GM19438 (cell line): ENCODE measurements around the gene TSPAN2.

Experiments used
- ATAC-seq: cut with Tn5 transposase; IDR thresholded peaks from one replicate; pipeline ENCODE4 v1.9.1; 2021; ENCODE audit warnings: low read depth; ENCODE audit not compliant: unreplicated experiment

TSPAN2 gene

DNA sequence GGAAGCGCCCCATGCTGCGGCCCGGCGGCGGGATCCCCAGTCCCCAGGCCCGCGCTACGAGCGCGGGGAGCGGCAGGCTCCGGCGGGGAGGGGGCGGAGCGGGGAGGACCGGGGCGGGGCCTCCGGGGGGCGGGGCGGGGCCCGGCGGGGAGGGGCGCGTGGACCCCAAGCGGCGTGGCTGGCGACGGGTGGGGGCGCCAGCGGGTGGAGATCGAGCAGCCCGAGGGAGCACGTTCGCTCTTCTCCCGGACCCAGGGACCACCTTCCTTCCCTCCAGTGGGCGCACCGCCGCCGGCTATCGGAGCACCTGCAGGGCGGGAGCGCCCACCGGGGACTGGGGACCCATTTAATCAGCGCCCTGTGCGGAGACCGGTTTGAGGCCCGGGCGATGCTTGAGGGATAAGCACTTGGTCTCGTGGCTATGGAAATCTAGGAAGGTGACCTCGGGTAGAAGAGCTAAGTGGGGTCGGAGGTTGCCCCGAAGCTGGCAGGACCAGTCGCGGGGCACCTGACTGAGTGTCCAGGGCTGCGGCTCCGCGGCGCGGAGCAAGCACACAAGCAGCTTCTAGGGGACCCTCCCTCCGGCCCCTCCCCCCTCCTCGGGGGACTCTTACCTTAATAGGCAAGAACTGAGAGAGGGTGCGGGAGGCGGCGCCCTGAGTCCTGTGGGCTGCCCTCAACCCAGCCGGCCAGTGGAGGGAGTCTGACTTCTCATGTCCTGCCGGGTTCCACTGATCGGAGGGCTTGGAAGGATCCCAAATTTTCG lies at the start of gene TSPAN2:
TSS of gene TSPAN2 (minus strand) at position 84 of the 766 bp plus-strand sequence. CDS start at position 13, 71 bp downstream.
- ATAC-seq = no peak

DNA sequence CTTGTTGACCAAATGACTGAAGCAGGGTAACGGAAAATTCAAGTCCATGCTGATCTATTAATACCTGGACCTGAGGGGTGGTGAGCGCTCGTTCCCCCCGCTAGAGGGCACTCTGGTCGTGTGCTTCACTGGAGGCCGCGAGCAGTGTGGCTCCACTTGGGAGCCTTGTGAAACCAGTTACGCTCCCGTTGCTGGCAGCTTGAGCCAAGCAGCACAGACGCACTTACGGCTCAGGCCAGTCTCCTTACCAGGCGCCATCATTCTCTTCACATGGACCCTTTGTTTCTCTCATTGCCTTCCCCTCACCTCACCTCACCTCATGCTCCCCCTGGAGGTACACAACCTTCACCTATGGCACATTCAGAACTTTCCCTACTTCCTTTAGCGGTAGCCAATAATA lies 49.7 kb upstream of the TSPAN2 start:
- peak; percentile 83 for ATAC-seq

GRCh38 chr1:115138271-115138670 lies 49.0 kb upstream of the TSPAN2 start:
- no peak for ATAC-seq

- no peak for ATAC-seq
Measured at GRCh38 chr1:115137191-115137590, 47.9 kb upstream of the TSPAN2 start.

DNA sequence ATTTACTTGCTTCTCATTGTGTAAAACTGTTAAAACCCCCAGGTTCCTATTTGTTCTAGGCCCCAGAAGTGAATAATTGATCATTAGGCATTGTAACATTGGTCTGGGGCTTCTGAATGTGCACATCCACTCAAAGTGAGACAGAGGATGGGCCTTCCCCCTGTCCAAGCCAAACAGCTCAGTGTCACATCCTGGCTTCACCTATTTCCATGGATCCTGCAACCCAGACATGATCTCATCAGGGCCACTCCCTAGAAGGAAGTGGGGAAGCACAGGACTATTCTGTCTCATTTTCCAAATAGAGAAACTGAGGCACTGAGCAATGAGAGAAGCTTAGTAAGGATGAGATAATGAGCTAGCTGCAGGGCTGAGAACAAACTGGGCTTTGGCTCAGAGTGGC lies 47.4 kb upstream of the TSPAN2 start:
- no peak for ATAC-seq

GRCh38 chr1:115136106-115136505 lies 46.8 kb upstream of the TSPAN2 start:
- ATAC-seq = no peak

GRCh38 chr1:115135681-115136080 lies 46.4 kb upstream of the TSPAN2 start:
- ATAC-seq = no peak

- ATAC-seq = no peak
Measured at GRCh38 chr1:115134850-115135480, 45.7 kb upstream of the TSPAN2 start.

DNA sequence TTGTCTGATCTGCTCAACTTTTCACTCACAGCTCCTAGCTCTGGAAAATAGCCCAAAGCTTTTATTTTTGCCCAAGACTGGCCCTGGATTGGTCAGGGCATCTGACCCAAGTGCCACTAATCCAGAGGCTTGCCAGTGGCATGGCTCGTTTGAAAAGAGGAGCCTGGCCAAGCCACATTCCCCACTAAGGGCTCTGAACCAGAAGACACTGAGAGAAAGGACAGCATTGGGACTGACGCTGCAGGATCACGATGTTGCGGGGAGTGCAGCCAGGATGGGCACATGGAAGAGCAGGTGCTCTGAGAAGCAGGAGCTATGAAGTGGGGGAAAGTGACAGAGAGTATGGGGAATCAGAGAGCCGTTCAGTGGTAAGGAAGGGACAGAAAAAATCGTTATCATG lies 44.9 kb upstream of the TSPAN2 start:
- no peak for ATAC-seq

GRCh38 chr1:115133440-115133839 lies 44.1 kb upstream of the TSPAN2 start:
- no peak for ATAC-seq

- no peak for ATAC-seq
Measured at GRCh38 chr1:115130786-115131185, 41.5 kb upstream of the TSPAN2 start.

GRCh38 chr1:115129071-115129640 lies 39.9 kb upstream of the TSPAN2 start:
- ATAC-seq = no peak

- ATAC-seq = no peak
Measured at GRCh38 chr1:115127539-115127938, 38.2 kb upstream of the TSPAN2 start.

DNA sequence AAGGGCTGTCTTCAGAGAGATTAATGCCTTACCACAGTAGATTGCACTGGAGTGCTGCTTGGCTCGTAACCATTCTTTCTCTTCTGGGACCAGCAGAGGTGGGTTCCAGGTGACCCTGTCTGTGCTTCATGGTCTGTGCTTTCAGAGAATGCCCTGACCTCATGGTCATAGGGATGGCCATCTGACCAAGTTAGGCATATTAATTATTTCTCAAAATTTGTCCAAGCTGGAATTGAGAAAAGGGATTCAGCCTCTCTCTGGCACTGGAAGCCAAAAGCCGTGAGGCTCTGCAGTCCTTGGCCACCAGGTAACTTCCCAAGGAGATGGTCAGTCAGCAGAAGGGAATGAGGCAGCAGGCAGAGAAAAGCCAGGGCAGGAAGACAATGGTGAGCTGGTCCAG lies 37.2 kb upstream of the TSPAN2 start:
- ATAC-seq = no peak

GRCh38 chr1:115123116-115123515 lies 33.8 kb upstream of the TSPAN2 start:
- ATAC-seq = no peak

DNA sequence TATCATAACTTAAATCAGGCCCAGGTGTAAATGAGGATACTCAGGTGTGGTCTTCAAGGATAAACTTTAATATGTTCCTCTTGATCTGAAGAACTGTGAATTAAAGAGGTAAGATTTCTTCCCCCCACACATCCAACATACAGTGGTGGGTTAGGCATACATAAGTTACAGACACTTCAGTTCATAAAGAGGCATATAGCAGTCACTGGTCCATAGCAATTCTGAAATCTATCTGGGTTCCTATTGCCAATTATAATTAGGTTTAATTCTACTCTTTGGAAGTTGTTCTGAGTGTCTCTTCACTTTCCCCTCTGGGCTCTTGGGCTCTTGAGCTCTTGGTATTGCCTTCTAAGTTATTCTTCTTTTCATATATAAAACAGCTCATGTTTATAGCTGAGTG lies 32.5 kb upstream of the TSPAN2 start:
- no peak for ATAC-seq

- no peak for ATAC-seq
Measured at GRCh38 chr1:115120296-115120695, 31.0 kb upstream of the TSPAN2 start.

DNA sequence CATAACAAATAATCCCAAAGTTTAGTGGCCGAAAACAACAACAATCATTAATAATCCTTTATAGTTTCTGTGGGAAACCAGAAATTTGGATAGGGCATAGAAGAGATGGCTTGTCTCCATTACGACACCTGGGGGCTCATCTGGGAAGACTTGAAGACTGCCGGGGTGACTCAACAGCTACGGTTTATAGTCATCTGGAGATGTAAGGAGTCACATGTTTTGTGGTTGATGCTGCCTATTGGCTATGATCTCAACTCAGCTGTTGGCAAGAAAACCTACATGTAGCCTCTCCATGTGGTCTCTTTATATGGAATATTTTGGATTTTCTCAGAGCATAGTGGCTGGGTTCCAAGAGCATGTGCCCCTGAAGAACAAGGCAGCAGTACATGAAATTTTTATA lies 29.3 kb upstream of the TSPAN2 start:
- ATAC-seq = no peak

DNA sequence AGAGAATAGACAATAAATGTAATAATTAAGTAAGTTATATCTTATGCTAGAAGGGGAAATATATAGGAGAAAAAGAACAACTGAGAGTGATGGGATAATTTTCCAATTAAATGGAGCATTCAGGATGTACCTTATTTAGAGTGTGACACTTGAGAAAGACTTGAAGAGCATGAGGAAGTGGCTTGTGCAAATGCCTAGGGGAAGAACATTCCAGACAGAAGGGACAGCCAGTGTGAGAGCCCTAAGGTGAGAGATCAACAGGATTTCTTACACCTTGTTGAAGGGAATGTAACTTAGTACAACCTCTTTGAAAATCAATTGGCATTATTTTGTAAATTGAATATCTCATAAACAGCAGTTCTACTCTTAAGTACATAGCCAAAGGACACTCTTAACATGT lies 28.8 kb upstream of the TSPAN2 start:
- ATAC-seq = no peak

DNA sequence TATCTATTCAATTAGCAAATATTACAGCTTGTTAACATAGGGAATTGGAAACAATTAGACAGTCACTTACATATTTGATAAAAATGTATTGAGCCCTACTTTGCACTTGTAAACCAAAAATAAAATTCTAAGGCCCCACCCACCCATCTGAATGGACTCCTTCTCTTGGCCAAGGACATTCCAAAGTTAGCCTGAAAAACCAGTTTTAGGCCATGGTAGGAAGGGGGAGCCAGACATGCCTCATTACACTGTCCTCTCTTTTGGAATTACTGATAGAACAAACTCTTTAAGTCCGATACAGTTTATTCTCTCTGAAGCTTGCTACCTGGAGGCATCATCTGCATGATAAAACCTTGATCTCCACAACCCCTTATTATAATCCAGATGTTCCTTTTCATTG lies 28.0 kb upstream of the TSPAN2 start:
- no peak for ATAC-seq

DNA sequence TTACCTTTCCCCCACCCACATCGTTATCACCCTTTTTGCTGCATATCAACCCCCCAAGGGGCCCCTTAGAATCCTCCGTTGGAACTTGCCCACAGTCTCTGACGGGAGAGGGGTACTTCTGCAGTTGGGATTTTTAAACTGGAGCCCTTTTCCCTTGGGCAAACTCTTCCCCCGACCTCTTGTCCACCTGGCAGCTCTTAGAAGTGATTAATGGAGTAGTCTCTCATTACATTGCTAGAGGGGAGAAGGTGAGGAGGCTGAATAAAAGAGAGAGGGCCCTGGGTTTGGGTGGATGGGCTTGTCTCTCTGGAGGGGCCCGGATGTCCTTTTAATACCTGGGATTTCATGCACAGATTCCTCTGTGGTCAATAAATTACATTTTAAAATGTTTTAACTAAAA lies 27.2 kb upstream of the TSPAN2 start:
- ATAC-seq = no peak
